Cardiac fibroblast (primary cell): ENCODE results near the gene UCN2.
"Not testable (repeated sequence)": the region's sequence is repeated elsewhere in the genome, so short reads cannot be mapped to it uniquely, and the experiment has no call there.

Experiments used
- DNase-seq, 2 donors: peaks; one replicate each; pipeline versions ENCODE4 v3.0.0 to v3.0.0-alpha.2; 2010; ENCODE audit warnings: low read depth in 2 of 2
- H3K4me3 ChIP-seq, 2 donors: replicated peaks in 1 of 2; 1 replicate in 1 of 2; 2 replicates in 1 of 2; pipeline ENCODE4 v1.5.1; 2011; ENCODE audit warnings: low read depth in 2 of 2, low read length in 2 of 2, mild to moderate bottlenecking in 2 of 2, moderate library complexity in 1 of 2
- TF ChIP-seq, protein P1 (sequence below): IDR thresholded peaks from one replicate; pipeline ENCODE4 v1.5.1; 2011; ENCODE audit warnings: low read depth, mild to moderate bottlenecking, low read length, inconsistent platforms

The UCN2 gene

DNA sequence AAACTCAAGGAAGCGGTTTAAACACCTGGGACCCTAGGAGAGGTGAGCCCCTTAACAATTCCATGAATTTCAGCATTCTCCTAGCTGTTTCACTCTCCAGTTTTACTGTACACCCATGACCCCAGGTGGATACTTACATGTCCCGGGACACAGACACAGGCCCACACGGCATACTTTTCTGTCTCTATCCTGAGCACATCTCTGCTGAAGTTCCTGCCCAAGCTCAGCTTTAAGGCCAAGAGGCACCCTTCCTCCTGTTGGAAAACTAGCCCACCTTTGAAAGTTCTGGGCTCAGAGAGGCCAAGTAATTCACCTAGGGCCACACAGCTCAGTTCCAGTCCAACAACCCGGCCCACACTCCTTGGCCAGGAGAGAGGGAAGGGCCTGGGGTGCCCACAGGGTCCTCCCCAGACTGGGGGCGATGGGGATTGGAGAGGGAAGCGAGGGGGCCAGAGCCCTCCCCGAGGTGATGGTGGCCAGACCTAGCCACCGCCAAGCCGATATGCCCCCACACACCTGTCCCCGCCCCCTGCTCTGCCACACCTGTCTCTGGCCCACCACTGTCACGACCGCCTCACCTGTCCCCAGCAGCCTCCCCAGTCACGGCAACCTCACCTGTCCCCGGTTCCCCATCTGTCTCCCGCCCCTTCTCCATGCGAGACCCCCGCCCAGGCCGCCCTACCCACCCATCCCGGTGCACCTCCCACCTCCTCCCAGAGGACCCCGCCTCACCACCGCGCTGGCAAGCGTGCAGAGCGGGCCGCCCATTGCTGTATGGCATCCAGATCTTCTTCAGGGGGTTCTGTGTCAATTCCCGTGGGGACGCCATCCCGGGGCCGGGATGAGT, 7.4 kb downstream of the UCN2 start:
- H3K4me3 ChIP-seq, result peak overlapping the region; percentile 75 to 81
- TF ChIP-seq, protein P1, sequence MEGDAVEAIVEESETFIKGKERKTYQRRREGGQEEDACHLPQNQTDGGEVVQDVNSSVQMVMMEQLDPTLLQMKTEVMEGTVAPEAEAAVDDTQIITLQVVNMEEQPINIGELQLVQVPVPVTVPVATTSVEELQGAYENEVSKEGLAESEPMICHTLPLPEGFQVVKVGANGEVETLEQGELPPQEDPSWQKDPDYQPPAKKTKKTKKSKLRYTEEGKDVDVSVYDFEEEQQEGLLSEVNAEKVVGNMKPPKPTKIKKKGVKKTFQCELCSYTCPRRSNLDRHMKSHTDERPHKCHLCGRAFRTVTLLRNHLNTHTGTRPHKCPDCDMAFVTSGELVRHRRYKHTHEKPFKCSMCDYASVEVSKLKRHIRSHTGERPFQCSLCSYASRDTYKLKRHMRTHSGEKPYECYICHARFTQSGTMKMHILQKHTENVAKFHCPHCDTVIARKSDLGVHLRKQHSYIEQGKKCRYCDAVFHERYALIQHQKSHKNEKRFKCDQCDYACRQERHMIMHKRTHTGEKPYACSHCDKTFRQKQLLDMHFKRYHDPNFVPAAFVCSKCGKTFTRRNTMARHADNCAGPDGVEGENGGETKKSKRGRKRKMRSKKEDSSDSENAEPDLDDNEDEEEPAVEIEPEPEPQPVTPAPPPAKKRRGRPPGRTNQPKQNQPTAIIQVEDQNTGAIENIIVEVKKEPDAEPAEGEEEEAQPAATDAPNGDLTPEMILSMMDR, result no peak

DNA sequence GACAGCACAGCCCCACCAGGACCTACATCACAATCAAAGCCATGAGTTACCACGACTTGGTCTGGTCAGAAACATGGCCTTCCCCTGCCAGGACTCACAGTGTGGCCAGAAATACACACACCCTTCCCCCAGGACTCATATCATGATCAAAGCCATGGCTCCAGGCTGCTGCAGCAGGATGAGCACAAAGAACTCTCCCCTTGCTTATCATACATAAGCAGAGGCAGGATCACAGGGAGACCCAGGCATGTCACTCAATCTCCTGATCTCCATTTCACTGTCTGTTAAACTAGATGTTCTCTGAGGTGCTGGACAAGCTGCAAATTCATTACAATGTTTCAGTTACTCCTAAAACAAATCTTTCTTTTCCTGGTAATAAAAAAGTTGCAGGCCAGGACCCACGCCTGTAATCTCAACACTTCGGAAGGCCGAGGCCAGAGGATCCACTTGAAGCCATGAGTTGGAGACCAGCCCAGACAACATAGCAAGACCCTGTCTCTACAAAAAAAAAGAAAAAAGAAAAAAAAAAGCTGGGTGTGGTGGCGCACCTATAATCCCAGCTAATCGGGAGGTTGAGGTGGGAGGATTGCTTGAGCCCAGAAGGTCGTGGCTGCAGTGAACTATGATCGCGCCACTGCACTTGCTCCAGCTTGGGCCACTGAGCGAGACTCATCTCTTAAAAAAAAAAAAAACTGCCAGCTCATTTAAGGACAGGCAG, 8.2 kb downstream of the UCN2 start:
- H3K4me3 ChIP-seq, result peak overlapping the region in 1 of 2 donors; percentile 75
- TF ChIP-seq, protein P1, result no peak
- no peak for DNase-seq

More for the DNA sequence above, 7.4 kb downstream of the UCN2 start:
- DNase-seq, result no peak

DNA sequence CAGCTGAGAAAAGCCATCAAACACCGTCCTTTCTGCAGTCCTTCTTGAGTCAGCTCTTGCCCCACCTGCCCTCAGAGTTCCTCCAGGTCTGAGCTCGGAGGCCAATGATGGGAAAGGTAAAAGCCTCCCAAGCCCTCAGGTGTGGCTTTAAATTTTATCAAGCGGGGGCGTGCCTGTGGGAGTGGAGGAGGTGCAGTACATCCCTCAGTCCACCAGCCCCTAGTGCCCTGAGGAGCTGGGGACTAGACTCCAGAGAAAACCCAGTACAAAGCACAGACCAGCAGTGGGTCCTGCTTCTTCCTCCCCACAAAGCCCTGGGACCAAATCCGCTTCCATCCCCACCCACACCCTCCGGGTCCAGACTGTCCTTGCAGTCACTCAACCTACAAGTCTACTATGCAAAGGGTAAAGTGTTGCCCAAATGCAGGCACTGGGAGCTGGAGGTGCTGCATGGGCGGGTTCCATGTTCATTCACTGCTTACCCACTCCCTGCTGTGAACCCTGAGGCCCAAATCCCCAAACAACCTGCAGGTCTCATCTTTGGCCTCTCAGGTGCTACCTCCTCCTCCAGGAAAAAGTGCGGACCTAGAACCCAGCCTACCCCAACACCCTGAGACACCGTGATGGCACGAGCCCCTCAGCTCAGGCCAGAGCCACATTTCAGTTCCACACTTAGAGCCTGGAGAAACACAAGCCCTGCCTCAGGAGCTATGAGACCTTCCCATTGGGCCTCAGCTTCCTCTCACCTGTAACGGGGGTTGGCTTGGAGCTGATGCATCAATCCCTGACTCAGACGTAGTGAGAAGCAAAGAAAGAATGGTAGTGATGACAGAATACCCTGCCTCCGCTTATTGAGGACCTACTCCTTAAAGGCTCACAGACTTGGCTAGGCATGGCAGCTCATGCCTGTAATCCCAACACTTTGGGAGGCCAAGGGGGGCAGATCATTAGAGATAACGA, 9.4 kb downstream of the UCN2 start:
- TF ChIP-seq, protein P1, result no peak
- H3K4me3 ChIP-seq, result no peak overlapping the region
- DNase-seq, result no peak

DNA sequence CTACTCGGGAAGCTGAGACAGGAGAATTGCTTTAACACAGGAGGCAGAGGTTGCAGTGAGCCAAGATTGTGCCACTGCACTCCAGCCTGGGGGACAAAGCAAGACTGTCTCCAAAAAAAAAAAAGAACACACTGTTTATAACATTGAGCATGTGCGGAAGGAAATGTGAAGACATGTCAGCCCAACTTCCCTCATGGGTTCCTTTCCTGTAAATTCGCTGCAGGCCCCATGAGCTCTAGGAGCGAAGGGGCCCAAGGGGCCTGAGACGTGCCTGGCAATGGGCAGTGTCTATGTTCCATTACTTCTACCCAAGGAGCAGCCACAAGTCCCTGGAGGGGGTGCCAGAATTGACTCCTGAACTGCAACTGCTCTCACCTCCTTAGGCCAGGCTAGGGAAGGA, 10.2 kb downstream of the UCN2 start:
- DNase-seq, result no peak
- TF ChIP-seq, protein P1, result no peak
- H3K4me3 ChIP-seq, result no peak overlapping the region

DNA sequence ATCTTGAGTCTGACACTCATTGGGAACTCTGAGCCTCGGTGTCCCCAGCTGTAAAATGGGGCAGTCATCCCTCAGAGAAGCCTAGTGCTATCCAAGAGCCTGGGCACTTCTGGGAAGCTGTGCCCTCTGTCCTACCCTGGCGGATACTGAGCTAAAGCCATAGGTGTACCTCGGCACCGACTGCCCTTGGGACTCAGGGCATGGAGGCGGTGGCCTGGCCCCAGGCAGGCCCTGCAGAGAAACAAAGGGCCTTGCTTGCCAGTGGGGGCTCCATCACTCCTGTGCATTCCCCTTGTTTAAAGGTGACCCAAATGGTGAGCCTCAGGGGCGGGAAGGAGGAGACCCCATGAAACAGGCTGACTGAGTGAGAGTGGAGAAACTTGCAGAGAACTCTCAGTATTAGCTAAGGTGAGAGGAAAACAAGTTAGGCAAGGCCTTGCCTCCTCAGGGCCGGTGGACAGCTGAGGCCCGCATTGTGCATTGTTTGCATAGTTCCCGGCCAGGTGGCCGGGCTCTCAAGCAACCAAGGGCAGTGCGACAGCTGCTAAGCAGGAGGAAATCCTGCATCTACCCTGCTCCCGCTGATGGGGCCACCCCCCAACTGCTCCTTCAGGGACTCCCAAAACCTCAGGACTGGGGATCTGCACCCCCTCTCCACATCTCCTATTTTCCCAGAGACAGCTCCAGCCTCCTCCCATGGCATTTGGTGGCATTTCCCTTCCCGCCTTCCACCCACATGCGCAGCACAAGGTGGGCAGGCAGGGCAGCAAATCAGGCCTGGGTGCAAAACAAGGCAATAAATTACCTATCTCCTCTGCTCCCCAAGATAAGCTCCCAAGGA, 11.2 kb downstream of the UCN2 start:
- no peak overlapping the region for H3K4me3 ChIP-seq
- DNase-seq, result no peak
- TF ChIP-seq, protein P1, result no peak

DNA sequence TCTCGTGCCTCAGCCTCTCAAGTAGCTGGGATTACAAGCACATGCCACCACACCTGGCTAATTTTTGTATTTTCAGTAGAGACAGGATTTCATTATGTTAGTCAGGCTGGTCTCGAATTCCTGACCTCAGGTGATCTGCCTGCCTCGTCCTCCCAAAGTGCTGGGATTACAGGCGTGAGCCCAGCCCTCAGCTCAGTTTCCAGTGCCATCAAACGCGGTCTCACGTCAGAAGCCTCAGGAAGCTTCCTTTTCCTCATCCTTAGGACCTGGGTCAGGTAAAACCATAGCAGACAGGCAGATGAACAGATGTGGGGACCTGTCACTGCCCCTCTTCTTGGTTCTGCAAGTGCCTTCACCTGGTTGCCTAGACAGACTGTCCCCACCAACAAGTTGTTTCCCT, 11.9 kb downstream of the UCN2 start:
- not testable (repeated sequence) for DNase-seq, H3K4me3 ChIP-seq
